RWPE1 (cell line): Measurements from ENCODE around the gene WASF3.

Experiments
- CTCF ChIA-PET: fragments of 350-600 bp; sonication (Branson Sonifier 250); formaldehyde crosslinking; extraction: SDS; loops from one replicate; lab custom pipeline; 2021; lab: Yijun Ruan, JAX
- POLR2A ChIA-PET: fragments of 400-600 bp; formaldehyde crosslinking; extraction: SDS; loops from one replicate; lab custom pipeline; 2020; ENCODE audit warnings: antibody characterized with exemption; ENCODE audit not compliant: low non-redundant PET; lab: Yijun Ruan, JAX
- DNase-seq: peaks from one replicate; pipeline ENCODE4 v3.0.0; 2012; ENCODE audit warnings: low spot score
- H3K27ac ChIP-seq: fragments of 450-650 bp; 2 replicates; pipeline ENCODE4 v1.5.1; 2017
- TF ChIP-seq, protein P1 (sequence below): fragments of 450-650 bp; conservative IDR thresholded peaks from 2 replicates; pipeline ENCODE4 v1.5.1; 2017; ENCODE audit warnings: low read depth, mild to moderate bottlenecking

WASF3 gene

DNA sequence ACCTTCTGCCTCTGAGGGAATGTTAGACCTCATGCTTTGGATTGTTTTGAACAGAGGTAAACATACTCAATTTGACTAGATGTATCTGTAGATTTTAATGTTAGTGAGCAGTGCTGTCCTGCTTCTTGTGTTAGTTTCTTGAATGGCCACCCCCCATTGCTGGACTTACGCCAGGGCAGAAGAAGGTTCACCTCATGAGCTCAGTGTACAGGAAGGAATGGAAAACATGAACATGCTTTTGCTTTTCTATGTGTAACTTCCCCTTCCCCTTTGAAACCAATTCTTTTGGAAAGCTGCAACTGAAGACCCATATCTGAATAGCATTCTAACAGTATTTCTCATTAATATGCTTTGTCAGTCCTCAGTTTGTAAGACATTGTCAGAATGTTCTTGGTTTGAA is 32.3 kb downstream of the WASF3 start:
- POLR2A ChIA-PET, result no interaction called here
- no peak overlapping the region for H3K27ac ChIP-seq

DNA sequence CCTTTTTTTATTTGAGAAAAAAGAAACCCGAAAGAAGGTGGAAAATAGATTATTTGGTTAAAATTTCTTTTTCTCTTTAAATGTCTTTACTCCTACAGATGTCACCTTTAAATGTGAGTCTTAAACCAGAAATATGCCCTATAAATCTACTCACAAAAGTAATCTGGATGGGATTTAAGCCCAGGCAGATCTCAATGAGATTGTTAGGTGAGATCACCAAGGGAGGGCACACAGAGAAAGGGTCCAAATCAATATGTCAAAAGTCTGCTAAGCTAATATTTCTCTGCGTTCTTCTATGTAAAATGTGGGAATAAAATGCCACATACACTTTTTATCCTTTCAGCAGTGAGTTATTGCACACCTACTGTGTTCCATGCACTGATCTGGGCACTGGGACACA is 32.9 kb downstream of the WASF3 start:
- DNase-seq, result no peak
- H3K27ac ChIP-seq, result no peak overlapping the region
- ChIA-PET CTCF (no interaction called here), POLR2A (no interaction called here)
- TF ChIP-seq, protein P1, sequence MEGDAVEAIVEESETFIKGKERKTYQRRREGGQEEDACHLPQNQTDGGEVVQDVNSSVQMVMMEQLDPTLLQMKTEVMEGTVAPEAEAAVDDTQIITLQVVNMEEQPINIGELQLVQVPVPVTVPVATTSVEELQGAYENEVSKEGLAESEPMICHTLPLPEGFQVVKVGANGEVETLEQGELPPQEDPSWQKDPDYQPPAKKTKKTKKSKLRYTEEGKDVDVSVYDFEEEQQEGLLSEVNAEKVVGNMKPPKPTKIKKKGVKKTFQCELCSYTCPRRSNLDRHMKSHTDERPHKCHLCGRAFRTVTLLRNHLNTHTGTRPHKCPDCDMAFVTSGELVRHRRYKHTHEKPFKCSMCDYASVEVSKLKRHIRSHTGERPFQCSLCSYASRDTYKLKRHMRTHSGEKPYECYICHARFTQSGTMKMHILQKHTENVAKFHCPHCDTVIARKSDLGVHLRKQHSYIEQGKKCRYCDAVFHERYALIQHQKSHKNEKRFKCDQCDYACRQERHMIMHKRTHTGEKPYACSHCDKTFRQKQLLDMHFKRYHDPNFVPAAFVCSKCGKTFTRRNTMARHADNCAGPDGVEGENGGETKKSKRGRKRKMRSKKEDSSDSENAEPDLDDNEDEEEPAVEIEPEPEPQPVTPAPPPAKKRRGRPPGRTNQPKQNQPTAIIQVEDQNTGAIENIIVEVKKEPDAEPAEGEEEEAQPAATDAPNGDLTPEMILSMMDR, result no peak

More for the DNA sequence above, 32.3 kb downstream of the WASF3 start:
- CTCF ChIA-PET, result interaction anchor here (0.6 kb wide), 1 partner anchor 22 kb away, joined by 3 read pairs; no protein-coding TSS in a partner anchor
- no peak for DNase-seq
- TF ChIP-seq, protein P1, result no peak

DNA sequence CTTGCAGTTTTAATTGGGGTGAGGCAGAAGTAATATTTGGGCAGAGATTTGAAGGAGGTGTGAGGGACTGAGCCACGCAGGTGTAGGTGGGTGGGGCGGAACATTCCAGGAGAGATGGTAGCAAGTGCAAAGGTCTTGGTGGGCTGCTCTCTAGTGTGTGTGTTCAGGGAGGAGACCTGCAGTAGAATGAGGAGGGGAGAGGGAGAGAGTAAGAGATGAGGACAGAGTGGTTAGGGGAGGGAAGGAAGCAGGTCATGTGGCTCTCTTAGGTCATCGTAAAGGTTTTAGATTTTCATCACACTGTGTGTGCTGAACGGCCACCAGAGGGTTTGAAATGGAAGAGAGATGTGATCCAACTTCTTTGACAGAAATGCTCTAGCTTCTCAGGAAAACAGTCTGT is 33.5 kb downstream of the WASF3 start:
- ChIA-PET POLR2A (no interaction called here), CTCF (no interaction called here)
- DNase-seq, result no peak
- no peak overlapping the region for H3K27ac ChIP-seq
- TF ChIP-seq, protein P1, result no peak

DNA sequence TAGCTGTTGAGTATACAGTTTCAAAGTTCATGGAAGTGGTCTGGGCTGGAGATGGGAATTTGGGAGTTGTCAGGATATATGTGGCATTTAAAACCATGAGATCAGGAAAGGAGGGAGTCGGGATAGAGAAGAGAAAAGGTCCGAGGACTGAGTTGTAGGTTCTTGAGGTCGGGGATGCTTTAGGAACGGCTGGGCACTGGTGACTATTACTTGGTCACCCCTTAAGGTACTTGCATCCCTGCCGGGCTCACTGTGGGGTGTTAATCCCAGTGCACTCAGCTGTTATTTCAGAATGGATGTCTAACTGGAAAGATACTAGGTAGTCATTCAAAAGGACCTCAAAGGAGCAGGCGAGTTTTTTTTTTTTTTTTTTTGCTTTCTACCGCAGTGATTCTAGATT is 34.2 kb downstream of the WASF3 start:
- CTCF ChIA-PET, result interaction anchor here (0.7 kb wide), 1 partner anchor 181 kb away, joined by 5 read pairs; no protein-coding TSS in a partner anchor

DNA sequence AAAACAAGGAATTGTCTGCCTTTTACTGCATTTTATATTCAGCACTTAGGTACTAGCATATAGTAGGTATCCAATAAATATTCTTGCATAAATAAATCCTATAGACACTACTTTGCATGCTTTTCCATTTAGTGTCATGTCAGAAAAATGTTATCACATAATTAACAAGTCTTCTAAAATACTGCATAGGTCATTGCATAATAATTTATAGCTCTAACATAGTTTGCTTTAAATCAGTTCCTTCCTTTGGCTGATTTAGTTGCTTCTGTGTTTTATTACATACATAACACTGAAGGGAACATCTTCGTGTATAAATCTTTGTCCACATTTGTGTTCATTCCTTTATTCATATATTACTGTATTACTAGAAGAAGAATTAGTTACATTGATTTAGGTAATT is 36.2 kb downstream of the WASF3 start:
- TF ChIP-seq, protein P1, result no peak
- ChIA-PET CTCF (no interaction called here), POLR2A (no interaction called here)
- no peak overlapping the region for H3K27ac ChIP-seq
- no peak for DNase-seq

More for the DNA sequence above, 34.2 kb downstream of the WASF3 start:
- POLR2A ChIA-PET, result no interaction called here
- no peak for DNase-seq
- H3K27ac ChIP-seq, result no peak overlapping the region
- TF ChIP-seq, protein P1, result no peak

DNA sequence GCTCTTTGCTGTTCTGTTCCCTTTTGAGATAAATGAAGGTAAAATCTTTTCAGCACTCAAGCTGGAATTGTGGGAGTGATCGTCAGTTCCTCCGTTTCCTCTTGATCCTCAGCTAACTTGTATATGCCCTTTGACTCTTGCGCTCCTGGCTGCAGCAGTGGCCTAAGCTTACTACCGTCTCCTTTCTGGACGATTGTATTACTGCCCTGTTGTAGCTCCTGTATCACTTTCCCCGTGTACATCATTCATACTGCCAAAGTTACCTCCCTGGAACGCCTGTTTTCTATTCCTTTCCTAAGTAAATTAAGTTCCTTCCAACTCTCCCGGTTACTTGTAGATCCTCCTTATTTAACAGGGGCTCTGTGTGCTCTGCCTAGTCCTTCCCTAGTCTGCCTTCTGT is 36.9 kb downstream of the WASF3 start:
- ChIA-PET POLR2A (no interaction called here), CTCF (interaction anchor here (0.7 kb wide), 1 partner anchor 35 kb away, joined by 4 read pairs; no protein-coding TSS in a partner anchor)
- no peak for DNase-seq
- TF ChIP-seq, protein P1, result no peak
- no peak overlapping the region for H3K27ac ChIP-seq
